ENCODE data around the gene ZNF785.
A peak's percentile ranks its signal among the peaks of the same experiment; 100 is the strongest.
"Not testable (repeated sequence)": the region's sequence is repeated elsewhere in the genome, so short reads cannot be mapped to it uniquely, and the experiment has no call there.

The ZNF785 gene

DNA sequence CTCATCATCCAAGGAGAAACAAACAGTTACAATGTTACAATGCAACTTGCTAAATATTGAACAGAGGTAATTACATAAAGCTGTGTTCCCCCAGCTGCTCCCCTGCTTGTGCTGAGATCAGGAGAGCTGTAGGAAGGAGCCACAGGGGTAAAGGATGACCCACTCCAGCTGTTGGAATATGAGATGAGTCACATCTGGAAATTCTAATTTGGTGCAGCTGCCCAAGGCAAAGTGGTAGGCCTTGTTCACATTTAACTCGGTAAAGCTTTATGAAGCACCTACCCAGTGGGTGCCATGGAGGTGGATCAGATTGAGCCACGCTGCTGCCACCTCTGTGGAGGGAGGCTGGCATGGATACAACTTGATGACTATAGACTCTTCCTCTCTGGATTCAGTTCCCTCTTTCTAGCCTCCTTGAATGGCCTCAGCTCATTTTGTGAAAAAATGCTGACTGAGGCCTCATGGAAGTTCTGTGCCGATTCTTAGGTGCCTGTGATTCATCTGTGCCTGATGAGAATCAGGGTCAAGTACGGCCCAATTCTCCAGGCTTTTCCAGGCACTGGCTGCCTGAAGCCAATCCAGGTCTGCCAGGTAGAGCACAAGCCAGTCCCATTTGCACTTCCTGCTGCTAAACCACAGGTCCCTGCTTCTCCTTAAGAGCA is 17.2 kb upstream of the ZNF785 start:
- DNase-seq, result peak; percentile 64 to 79 (median 79)

- DNase-seq, result peak; percentile 49 to 56 (median 52)
Observed at GRCh38 chr16:30601966-30602365, 16.5 kb upstream of the ZNF785 start.

DNA sequence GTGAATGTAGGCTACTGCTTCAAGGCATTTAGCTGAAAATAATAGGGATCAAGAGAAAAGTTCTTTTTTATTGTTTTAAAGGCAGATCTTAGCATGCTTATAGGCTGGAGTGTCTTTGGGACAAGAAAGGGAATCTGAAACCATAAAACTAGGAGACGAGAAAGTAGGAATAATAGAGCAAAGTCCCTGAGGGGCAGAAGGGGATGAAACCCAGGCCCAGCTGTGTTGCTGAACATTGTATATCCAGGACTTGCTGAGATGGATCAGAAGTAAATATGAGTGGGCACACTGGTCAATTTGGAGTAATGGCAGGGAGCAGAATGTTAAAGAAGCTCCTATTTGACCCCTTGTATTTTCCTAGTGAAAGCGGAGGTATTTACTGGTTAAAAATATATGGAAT is 15.4 kb upstream of the ZNF785 start:
- no peak for DNase-seq

- no peak for DNase-seq
Observed at GRCh38 chr16:30600215-30600614, 14.7 kb upstream of the ZNF785 start.

- DNase-seq, result no peak
Observed at GRCh38 chr16:30592871-30593270, 7.4 kb upstream of the ZNF785 start.

GRCh38 chr16:30590869-30591268 is 5.4 kb upstream of the ZNF785 start:
- not testable (repeated sequence) for DNase-seq

DNA sequence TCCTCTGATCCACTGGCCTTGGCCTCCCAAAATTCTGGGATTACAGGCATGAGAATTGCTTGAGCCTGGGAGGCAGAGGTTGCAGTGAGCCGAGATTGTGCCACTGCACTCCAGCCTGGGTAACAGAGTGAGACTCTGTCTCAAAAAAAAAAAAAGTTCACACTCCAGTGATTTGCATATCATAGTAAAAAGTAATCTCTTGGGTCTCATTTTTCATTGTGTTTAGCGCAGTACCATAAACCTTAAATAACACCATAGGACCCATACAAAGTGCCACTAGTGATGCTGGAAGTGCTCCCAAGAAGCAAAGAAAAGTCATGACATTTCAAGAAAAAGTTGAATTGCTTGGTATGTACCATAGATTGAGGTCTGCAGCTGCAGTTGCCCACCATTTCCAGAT is 4.1 kb upstream of the ZNF785 start:
- DNase-seq, result not testable (repeated sequence)

- DNase-seq, result no peak
Observed at GRCh38 chr16:30588651-30589050, 3.2 kb upstream of the ZNF785 start.

GRCh38 chr16:30585022-30585399 is 486 bp downstream of the ZNF785 start:
- peak; percentile 59 to 68 (median 60) for DNase-seq

GRCh38 chr16:30582611-30583340 is 2.7 kb downstream of the ZNF785 start:
- DNase-seq, result no peak

GRCh38 chr16:30581457-30581856 is 4.0 kb downstream of the ZNF785 start:
- DNase-seq, result no peak

GRCh38 chr16:30574678-30575077 is 10.8 kb downstream of the ZNF785 start:
- no peak for DNase-seq

GRCh38 chr16:30571445-30572322 is 13.8 kb downstream of the ZNF785 start, which contains the start of gene ZNF688:
Gene ZNF688, minus strand, starts transcription at chr16:30571714. Its CDS starts 85 bp downstream, at chr16:30571629.
- DNase-seq, result peak; percentile 94 to 95 (median 95)

- DNase-seq, result peak in 2 of 3 donors; percentile 13 to 21
Observed at GRCh38 chr16:30570636-30571444, 14.7 kb downstream of the ZNF785 start.

DNA sequence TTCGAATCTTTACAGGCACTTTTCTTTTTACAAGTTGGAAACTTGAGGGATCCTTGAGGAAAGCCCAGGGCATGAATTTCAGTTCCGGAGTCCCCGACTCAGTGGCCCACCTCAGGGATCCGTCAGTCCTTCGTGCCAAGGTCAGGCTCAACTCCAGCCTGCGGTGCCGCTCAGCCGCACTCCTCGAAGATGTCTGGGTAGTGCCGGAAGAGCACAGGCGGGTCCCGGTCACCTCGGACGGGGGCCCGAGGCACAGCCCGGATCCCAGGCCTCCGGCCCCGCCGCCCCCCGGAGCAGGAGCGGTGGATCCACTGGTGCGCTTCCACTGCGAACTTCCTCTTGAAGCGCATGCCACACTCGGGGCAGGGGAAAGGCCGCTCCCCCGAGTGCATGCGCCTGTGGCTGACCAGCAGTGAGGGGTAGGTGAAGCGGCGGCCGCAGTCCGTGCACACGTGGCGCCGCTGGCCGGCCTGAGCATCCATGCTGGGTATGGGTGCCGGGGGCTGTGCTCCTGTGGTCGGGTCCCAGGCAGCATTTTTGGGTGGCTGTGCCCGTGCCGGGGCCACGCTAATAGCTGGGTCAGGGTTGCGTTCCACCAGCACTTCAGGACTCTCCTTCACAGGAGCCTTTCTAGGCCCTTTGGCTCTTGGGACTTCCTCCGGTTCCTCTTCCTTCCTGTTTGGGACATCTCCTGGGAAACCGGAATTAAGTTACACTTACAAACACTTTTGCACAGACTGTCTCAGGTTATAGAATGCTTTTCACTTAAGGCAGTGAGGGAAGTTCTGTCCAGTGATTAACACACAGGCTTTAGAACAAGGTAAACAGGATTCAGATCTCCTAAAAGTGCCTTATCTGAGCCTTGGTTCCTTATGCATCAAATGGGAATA is 15.5 kb downstream of the ZNF785 start:
- DNase-seq, result no peak

- no peak for DNase-seq
Observed at GRCh38 chr16:30569281-30569680, 16.2 kb downstream of the ZNF785 start.

GRCh38 chr16:30567991-30568638 is 17.4 kb downstream of the ZNF785 start:
- DNase-seq, result peak; percentile 80 to 96 (median 86)

DNA sequence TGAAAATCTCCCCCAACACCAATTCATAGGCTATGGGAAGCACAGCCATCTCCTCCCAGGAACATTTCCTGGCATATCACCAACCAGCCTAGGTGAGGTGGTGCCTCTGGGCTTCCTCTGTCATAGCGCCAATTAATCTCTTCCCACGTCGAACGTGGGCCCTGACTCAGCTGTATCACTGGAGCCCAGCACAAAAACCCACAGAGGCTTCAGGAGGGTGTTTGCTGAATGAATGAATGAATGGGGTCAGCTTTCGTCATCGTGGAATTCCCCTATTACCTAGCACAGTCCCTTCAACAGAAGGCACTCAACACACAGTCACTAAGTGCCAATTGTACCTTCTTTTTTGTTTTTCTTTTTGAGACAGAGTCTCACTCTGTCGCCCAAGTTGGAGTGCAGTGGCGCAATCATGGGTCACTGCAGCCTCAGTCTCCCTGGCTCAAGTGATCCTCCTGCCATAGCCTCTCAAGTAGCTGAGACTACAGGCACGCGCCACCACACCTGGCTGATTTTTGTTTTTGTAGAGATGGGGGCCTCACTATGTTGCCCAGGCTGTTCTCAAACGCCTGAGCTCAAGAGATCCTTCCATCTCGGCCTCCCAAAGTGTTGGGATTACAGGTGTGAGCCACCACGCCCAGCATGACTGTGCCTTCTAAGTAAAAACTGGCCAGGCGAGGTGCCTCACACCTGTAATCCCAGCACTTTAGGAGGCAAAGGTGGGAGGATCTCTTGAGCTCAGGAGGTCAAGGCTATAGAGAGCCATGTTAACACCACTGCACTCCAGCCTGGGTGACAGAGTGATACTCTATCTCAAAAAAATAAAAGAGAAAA is 18.1 kb downstream of the ZNF785 start:
- peak; percentile 50 to 64 (median 53) for DNase-seq

- no peak for DNase-seq
Observed at GRCh38 chr16:30566531-30566930, 19.0 kb downstream of the ZNF785 start.

DNA sequence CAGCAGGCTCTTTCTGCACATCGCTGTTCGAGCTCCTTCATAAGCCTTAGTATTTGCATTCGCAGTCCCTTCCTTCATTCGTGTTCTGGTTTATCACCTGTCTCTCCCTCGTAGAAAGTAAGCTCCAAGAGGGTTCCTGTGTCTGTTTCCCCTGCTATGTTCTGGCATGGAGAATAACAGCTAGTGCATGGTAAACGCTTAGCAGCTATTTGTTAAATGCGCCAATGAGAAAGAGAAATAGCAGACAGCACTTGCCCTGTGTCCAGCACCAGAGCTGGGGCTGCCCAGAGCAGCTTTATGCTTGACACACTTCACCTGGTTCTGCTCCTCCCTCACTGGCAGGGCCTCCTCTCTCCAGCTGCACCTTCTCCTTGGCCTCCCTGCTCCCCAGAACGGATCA is 19.5 kb downstream of the ZNF785 start:
- no peak for DNase-seq

Measured in suppressor macrophage treated with lipopolysaccharide for 1 hour (primary cell).